Spleen (tissue), 11 donors: Measurements from ENCODE around the gene DMAC1. TPM values are rescaled to one million over a fixed set of nuclear protein-coding genes. Genes with fewer than 3 reads are reported as not detected.

ENCODE experiments used
- DNase-seq: peaks from one replicate; pipeline ENCODE4 v3.0.0-alpha.2; 2020
- H3K27ac ChIP-seq, 8 donors: fragments of 200-600 bp; sonication (generic) in 7 of 8; 1 replicate in 4 of 8; 2 replicates in 4 of 8; pipeline versions ENCODE4 v1.5.0 to v1.8.0; 2016 to 2021; ENCODE audit warnings: inconsistent platforms in 4 of 8, mild to moderate bottlenecking in 4 of 8, moderate library complexity in 1 of 8
- H3K27me3 ChIP-seq, 7 donors: fragments of 200-600 bp; sonication (generic) in 6 of 7; replicated peaks in 1 of 7; 1 replicate in 4 of 7; 2 replicates in 3 of 7; pipeline versions ENCODE4 v1.5.0 to v1.8.0; 2016 to 2021; ENCODE audit warnings: inconsistent platforms in 3 of 7, mild to moderate bottlenecking in 1 of 7
- H3K36me3 ChIP-seq, 6 donors: fragments of 200-600 bp; sonication (generic) in 5 of 6; 1 replicate in 4 of 6; 2 replicates in 2 of 6; pipeline versions ENCODE4 v1.5.0 to v1.8.0; 2016 to 2021; ENCODE audit warnings: inconsistent platforms in 2 of 6
- H3K4me1 ChIP-seq, 6 donors: fragments of 200-600 bp; sonication (generic) in 5 of 6; 1 replicate in 3 of 6; 2 replicates in 3 of 6; pipeline versions ENCODE4 v1.5.0 to v1.8.0; 2016 to 2021; ENCODE audit warnings: inconsistent platforms in 3 of 6
- H3K4me3 ChIP-seq, 8 donors: fragments of 200-600 bp; sonication (generic) in 7 of 8; 1 replicate in 4 of 8; 2 replicates in 4 of 8; pipeline versions ENCODE4 v1.5.0 to v1.8.0; 2016 to 2021; ENCODE audit warnings: inconsistent platforms in 4 of 8, mild to moderate bottlenecking in 4 of 8, moderate library complexity in 2 of 8
- H3K9me3 ChIP-seq, 8 donors: fragments of 200-600 bp; sonication (generic) in 7 of 8; 1 replicate in 4 of 8; 2 replicates in 4 of 8; pipeline versions ENCODE4 v1.5.0 to v1.8.0; 2016 to 2021; ENCODE audit warnings: inconsistent platforms in 4 of 8
- CTCF ChIP-seq, 11 experiments: fragments of 200-600 bp in 7 of 11; fragments of 450-650 bp in 4 of 11; sonication (generic) in 4 of 11; IDR thresholded peaks in 8 of 11; conservative IDR thresholded peaks in 3 of 11; 1 replicate in 7 of 11; 2 replicates in 4 of 11; pipeline versions ENCODE4 v1.4.0 to v1.8.0; 2016 to 2021; ENCODE audit warnings: antibody characterized with exemption in 11 of 11, inconsistent platforms in 4 of 11, mild to moderate bottlenecking in 1 of 11
- POLR2A ChIP-seq, 3 donors: fragments of 450-650 bp; IDR thresholded peaks; one replicate each; pipeline ENCODE4 v1.5.1; 2017; ENCODE audit warnings: antibody characterized with exemption in 3 of 3, mild to moderate bottlenecking in 1 of 3
- POLR2AphosphoS5 ChIP-seq, 3 donors: sonication (generic); formaldehyde crosslinking; IDR thresholded peaks; one replicate each; pipeline ENCODE4 v1.5.1; 2017; ENCODE audit warnings: antibody characterized with exemption in 3 of 3
- WGBS, 5 donors: extraction: QIAGEN DNeasy Blood & Tissue Kit in 3 of 5; methylation state at CpG; one replicate each; pipeline versions ENCODE4 v1.1.5 to v1.1.7; 2013 to 2018; 5-methylcytosine and 5-hydroxymethylcytosine counted together
- intact Hi-C: fragments of 100-400 bp; cut with DNase I; formaldehyde crosslinking; loops from one replicate; pipeline ENCODE4 v1.15.0; 2023; ENCODE audit warnings: low total_unique reads
- polyA plus RNA-seq, 3 donors: library from polyadenylated mRNA; stranded (reverse); fragments of 200-250 nt; gene quantifications; one replicate each; pipeline ENCODE4 v1.2.1, GENCODE V29; 2013
- total RNA-seq, 7 donors: library from RNA; depleted of rRNA in 3 of 7; stranded (reverse); fragments of >200 nt in 3 of 7; fragmentation: NEBNext Ultra II Directional in 4 of 7; extraction: Animal tissue kit (Norgen Biotek cat#: 25700) in 4 of 7; gene quantifications; one replicate each; pipeline versions ENCODE4 v1.1.0 to v1.2.1, GENCODE V29; 2016 to 2021
- donor health status: healthy with polysubstance abuse.
- donor health status: DM: no; HTN: no; CAD: no; lungs with moderate emphysema.
- donor health status: DM: no; HTN: no; CAD: no.
- donor health status: Bipolar disorder and iron deficiency.
- donor health status: healthy.
- donor health status: DM: no; HTN: no; CAD: no.
- donor health status: DM: yes; HTN: yes; CAD: no.

Gene DMAC1
- total and polyA plus RNA-seq, 10 donors = 14.3 to 42.2 (median 21.4) TPM

DNA sequence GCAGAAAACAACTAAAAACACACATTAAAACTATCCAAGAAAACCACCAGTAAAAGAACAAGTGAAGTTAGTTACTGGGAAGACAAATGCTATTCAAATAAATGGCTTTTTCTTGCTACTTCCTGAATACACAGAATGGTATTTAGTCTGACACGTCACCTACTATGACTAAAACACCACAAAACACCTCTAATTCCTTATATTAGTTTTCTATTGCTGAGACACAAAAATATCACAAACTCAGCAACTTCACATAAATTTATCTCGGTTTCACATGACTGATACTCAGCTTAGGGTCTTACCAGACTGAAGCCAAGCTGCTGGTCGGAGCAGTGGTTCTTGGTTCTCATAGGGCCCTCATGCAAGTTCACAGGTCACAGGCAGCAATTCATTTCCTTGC lies 5.4 kb downstream of the DMAC1 start:
- TF ChIP-seq POLR2A (IDR thresholded peaks at IDR 0.05) (no peak), POLR2AphosphoS5 (IDR thresholded peaks at IDR 0.05) (no peak), CTCF (IDR thresholded peaks at IDR 0.05 in 8 of 11, conservative IDR thresholded peaks at IDR 0.05 in 3 of 11) (no peak)

DNA sequence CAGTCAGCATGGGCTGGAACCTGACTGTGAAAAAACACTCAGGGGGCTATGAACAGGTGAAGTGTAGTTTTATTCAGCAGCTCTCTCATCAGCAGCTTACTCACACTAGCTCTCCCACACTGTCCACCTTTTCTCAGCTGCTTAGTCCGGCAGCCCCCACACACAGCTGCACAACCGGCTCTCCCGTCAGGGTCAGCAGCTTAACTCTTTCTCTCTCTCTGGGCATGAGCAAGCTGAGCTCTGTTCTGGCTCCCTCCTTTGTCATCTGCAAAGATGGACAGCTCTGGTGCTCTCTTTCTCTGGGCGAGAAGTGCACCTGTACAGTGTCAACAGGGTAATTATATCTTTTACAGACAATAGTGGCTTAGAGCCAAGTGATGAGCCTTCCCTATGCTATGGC lies 8.2 kb downstream of the DMAC1 start:
- TF ChIP-seq POLR2AphosphoS5 (IDR thresholded peaks at IDR 0.05) = no peak
- no peak for TF ChIP-seq CTCF (IDR thresholded peaks at IDR 0.05 in 8 of 11, conservative IDR thresholded peaks at IDR 0.05 in 3 of 11)
- TF ChIP-seq POLR2A (IDR thresholded peaks at IDR 0.05) = no peak
- Histone ChIP-seq H3K27ac (no peak overlapping the region), H3K9me3 (no peaks in the 10 kb centered on the region), H3K4me1 (no peaks in the 10 kb centered on the region), H3K4me3 (no peak overlapping the region), H3K27me3 (no peaks in the 10 kb centered on the region), H3K36me3 (peaks cover 11 to 61% (median 32%) of the 10 kb centered on the region in 6 donors)
- 78 to 84% (median 82%) methylated on average over 4 of the region's 4 CpGs for WGBS, 5 donors
- DNase-seq = no peak
- intact Hi-C loops = no loop called here

More for the DNA sequence above, 5.4 kb downstream of the DMAC1 start:
- no peak for DNase-seq
- H3K9me3 ChIP-seq = no peaks in the 10 kb centered on the region
- peaks cover 4 to 23% (median 17%) of the 10 kb centered on the region in 6 donors for H3K4me1 ChIP-seq
- H3K36me3 ChIP-seq = peaks cover 12 to 77% (median 33%) of the 10 kb centered on the region in 6 donors
- WGBS, 5 donors = 83 to 95% (median 91%) methylated on average over 3 of the region's 3 CpGs
- H3K27ac ChIP-seq = no peak overlapping the region
- H3K27me3 ChIP-seq = no peaks in the 10 kb centered on the region
- no peak overlapping the region for H3K4me3 ChIP-seq
- intact Hi-C loops = no loop called here

DNA sequence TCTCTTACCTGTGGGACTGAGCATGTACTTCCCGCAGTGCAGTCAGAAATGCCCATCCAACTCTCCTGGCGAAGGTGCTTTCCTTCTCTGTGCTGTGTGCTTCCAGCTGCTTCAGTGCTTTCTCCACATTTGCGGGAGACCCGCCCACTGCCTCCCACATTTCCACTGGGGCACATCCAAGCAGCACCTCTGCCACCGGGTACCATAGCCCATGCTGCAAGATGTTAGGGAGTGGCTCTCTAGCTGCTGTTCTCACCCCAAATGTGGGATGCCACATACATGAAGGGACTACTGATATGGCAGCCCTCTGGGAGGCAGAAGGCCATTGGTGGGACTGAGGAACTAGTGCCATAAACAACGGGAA lies 8.8 kb downstream of the DMAC1 start:
- Histone ChIP-seq H3K4me1 (no peaks in the 10 kb centered on the region), H3K27ac (no peak overlapping the region), H3K4me3 (no peak overlapping the region), H3K9me3 (no peaks in the 10 kb centered on the region), H3K27me3 (no peaks in the 10 kb centered on the region), H3K36me3 (peaks cover 9 to 55% (median 27%) of the 10 kb centered on the region in 6 donors)
- no peak for TF ChIP-seq POLR2A (IDR thresholded peaks at IDR 0.05)
- TF ChIP-seq POLR2AphosphoS5 (IDR thresholded peaks at IDR 0.05) = no peak
- TF ChIP-seq CTCF (IDR thresholded peaks at IDR 0.05 in 8 of 11, conservative IDR thresholded peaks at IDR 0.05 in 3 of 11) = no peak
- no peak for DNase-seq
- intact Hi-C loops = no loop called here
- 90 to 97% (median 93%) methylated on average over 6 of the region's 6 CpGs for WGBS, 5 donors

GRCh38 chr9:7790022-7790818 lies 9.4 kb downstream of the DMAC1 start:
- intact Hi-C loops = no loop called here
- H3K9me3 ChIP-seq = no peaks in the 10 kb centered on the region
- H3K4me1 ChIP-seq = no peaks in the 10 kb centered on the region
- no peak for DNase-seq
- WGBS, 5 donors = 82 to 85% (median 84%) methylated on average over 12 of the region's 12 CpGs
- TF ChIP-seq POLR2AphosphoS5 (IDR thresholded peaks at IDR 0.05) = no peak
- H3K27me3 ChIP-seq = no peaks in the 10 kb centered on the region
- no peak overlapping the region for H3K27ac ChIP-seq
- peaks cover 3 to 49% (median 21%) of the 10 kb centered on the region in 6 donors for H3K36me3 ChIP-seq
- no peak overlapping the region for H3K4me3 ChIP-seq
